Measurements from ENCODE around the gene MMADHC.
"Not testable (repeated sequence)": the region's sequence is repeated elsewhere in the genome, so short reads cannot be mapped to it uniquely, and the experiment has no call there.

MMADHC gene

DNA sequence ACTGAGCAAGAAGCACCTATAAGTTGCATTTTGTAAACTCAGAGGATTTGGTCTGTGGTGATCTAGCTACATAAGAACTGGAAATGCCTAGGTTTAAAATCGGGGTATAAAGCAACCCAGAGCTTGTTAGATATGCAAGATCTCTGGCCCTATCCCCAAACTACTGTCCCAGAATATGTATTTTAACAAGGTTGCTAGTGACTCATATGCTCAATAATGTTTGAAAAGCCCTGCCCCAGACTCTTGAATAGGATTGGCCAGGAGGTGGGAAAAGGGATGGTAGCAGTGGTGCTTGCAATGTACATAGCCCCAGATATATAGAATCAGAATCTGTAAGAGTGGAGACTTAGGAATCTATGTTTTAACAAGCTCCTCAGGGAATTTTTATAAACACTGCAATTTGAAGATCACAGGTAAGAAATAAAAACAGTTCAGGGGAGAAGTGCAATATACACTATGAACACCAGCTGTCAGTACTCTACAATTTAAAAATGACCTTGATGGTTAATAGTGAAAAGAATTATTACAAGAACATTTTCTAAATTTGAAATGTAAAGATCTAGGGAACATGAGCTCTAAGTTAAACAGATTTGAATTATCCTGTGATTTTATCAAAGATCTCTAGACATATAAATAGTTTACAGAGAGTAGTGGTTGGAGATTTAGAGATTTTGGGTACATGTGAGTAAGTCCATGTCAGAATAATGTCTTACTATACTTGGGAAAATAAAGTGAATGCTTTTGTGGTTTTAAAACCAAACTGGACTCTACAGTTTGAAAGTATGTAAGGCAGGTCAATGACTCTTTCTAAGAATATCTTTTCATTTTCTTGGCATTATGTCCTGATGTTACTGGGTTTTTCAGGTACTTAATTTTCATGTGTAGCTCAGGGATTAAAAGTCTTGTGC is 7.7 kb upstream of the MMADHC start:
- DNase-seq: no peak

GRCh38 chr2:149594411-149594810 is 6.8 kb upstream of the MMADHC start:
- DNase-seq: no peak

- no peak for DNase-seq
Observed at GRCh38 chr2:149587950-149588487, 444 bp upstream of the MMADHC start.

GRCh38 chr2:149586898-149587219 is 716 bp downstream of the MMADHC start:
- no peak for DNase-seq

- no peak for DNase-seq
Observed at GRCh38 chr2:149586063-149586462, 1.5 kb downstream of the MMADHC start.

- no peak for DNase-seq
Observed at GRCh38 chr2:149585166-149585885, 2.2 kb downstream of the MMADHC start.

- no peak for DNase-seq
Observed at GRCh38 chr2:149579972-149580882, 7.3 kb downstream of the MMADHC start.

DNA sequence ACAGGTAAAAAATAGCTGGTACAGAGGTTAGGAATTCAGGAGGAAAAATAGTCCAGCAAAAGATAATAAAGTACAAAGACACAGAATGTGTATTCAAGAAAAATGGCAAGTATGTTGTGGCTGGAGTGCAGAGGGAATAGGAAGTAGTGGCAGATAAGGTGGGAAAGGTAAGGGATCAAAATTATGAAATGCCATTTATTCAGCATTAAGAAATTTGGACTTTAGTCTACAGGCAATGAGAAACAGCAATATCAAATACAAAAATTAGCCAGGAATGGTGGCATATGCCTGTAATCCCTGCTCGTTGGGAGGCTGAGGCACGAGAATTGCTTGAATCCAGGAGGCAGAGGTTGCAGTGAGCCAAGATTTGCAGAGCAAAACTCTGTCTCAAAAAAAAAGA is 10.3 kb downstream of the MMADHC start:
- no peak for DNase-seq

GRCh38 chr2:149575752-149576151 is 11.8 kb downstream of the MMADHC start:
- DNase-seq: no peak

DNA sequence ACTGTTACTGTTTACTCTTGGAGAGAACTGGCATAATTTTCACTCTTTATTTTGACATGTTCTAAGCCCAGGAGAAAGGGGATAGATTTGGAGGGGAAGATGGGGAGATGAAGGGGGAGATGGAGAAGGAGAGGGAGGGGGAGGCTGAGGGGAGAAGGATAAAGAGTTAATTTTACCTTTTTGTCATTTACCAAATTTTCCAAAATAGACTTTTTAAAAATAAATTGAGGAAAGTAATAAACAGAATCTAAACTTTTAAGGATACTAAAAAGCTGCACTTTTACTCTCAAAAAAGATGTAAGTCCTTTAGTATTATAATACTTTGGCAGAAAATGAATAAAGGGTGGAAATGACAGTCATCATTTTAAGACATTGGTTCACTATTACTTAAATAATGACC is 12.3 kb downstream of the MMADHC start:
- DNase-seq: no peak

GRCh38 chr2:149573760-149574159 is 13.8 kb downstream of the MMADHC start:
- DNase-seq: no peak

DNA sequence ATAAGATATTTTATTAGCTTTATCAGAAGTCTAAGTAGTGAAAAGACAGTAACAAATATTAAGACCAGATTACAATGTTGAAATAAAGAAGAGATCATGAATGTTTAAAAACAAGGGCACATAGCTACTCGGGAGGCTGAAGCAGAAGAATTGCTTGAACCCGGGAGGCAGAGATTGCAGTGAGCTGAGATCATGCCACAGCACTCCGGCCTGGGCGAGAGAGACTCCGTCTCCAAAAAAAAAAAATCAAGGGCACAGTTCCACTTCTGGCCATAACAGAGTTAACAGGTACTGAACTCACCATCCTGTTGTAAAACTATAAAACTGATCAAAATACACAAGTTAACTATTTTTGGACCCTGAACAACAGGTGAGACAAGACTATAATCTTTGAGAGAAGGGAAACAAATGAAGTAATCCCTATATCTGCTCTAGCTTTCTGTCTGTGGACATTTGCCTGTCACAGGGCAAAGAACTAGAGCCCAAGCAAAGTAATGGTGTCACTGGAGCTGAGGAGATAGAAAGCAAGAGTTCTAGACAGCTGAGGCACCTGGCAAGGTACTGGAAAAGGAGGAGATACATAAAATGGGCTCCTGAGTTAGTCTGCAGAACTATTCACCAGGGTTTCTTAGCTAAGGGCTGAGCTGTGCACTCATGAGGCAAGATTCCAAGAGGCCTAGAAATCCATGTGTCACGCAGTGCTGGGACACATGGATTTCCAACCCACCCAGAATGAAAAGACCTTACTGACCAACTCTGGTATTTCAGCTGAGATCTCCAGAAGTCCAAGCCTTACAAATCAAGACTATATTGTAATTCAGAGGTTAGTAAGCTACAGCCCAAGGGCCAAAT is 15.2 kb downstream of the MMADHC start:
- no peak for DNase-seq

GRCh38 chr2:149568138-149568537 is 19.4 kb downstream of the MMADHC start:
- DNase-seq: no peak

DNA sequence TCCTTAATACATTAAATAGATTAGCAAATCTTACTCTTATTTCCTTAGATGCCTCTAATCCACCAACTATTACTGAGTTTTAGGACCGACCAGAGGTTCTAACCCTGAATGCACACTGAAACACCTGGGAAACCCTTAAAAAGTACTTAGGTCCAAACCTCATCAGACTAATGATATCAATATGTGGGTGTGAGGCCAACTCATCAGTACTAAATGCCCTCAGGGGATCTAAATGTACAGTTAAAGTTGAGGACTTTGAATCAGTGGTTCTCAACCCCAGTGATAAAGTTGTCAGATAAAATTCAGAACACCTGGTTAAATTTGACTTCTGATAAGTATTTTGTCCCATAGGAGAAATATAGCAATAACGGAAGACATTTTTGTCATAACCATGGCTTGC is 20.9 kb downstream of the MMADHC start:
- no peak for DNase-seq

DNA sequence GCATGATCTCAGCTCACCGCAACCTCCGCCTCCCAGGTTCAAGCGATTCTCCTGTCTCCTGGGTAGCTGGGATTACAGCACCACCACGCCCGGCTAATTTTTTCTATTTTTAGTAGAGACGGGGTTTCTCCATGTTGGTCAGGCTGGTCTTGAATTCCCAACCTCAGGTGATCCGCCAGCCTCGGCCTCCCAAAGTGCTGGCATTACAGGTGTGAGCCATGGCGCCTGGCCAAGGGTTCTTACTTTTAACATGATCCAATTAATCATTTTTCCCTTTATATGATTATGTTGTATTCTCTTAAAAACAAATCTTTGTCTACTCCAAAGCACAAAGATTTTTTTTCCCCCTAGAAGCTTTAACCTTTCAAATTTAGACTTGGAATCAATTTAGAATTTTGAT is 21.9 kb downstream of the MMADHC start:
- DNase-seq: not testable (repeated sequence)

- no peak for DNase-seq
Observed at GRCh38 chr2:149564983-149565382, 22.6 kb downstream of the MMADHC start.

DNA sequence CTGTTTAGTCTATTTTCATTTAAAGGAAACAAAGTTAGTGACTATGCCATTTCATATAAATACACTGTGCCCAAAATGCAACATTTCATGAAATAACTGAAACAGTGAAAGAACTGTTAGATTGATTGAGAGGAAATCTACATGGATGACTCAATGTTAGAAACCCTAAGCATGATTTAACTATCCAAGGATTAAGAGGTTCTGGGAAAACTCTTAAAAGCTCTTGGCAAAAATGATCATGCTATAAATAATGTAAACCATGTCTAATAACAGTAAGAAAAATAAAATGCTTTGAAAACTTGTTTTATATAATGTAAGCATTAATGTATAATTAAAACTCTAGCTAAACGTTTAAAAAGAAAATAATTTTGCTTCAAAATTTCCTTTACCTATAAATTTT is 23.5 kb downstream of the MMADHC start:
- no peak for DNase-seq

- no peak for DNase-seq
Observed at GRCh38 chr2:149562324-149562723, 25.3 kb downstream of the MMADHC start.

- peak in 5 of 51 donors; percentile 3 to 36 (median 7) for DNase-seq
Observed at GRCh38 chr2:149561309-149561926, 26.2 kb downstream of the MMADHC start.

All from hypothalamus (tissue), 51 donors.